Measurements from ENCODE around the gene UMODL1. TPM values are rescaled to one million over a fixed set of nuclear protein-coding genes. Genes with fewer than 3 reads are reported as not detected.

The UMODL1 gene
- total RNA-seq, 1 experiment from 2014 or later = 2.3 TPM

DNA sequence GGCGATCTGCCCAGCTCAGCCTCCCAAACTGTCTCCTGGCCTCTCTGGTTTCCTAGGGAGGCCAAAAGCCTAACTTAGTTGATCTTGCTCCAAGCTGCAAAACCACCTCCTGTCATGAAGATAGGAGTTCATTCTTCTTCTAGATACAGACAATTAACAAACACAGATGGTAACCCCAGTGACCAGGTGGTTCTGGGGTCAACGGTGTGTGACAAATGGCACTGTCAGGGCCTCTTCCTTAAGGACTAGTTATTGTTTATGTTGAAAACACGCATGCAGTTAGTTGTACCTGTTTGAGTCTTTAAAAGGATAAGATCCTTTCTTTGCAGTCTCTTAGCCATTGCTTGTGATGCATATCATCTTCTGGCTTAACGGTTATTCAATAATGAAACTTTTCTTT lies 4.6 kb upstream of the UMODL1 start:
- Histone ChIP-seq H4K20me1 (ENCODE audit: insufficient read depth, low read depth, low read length) (no peaks in the 10 kb centered on the region), H3K27ac (ENCODE audit: low read length) (no peak overlapping the region), H3K9me2 (replicated peaks; ENCODE audit: insufficient read depth, low read length) (no peaks in the 10 kb centered on the region), H3K4me2 (ENCODE audit: low read depth, low read length, poor library complexity, severe bottlenecking) (no peak overlapping the region), H3K4me1 (ENCODE audit: low read length) (peaks cover 55% of the 10 kb centered on the region), H2AFZ (ENCODE audit: low read length) (no peak overlapping the region), H3K9ac (ENCODE audit: low read length) (no peak overlapping the region), H3K4me3 (ENCODE audit: low read length) (no peak overlapping the region), H3K9me3 (ENCODE audit: low read length) (no peaks in the 10 kb centered on the region), H3K79me2 (ENCODE audit: low read length) (no peaks in the 10 kb centered on the region), H3K27me3 (ENCODE audit: low read length) (no peaks in the 10 kb centered on the region), H3K36me3 (ENCODE audit: insufficient read depth, low read length) (no peaks in the 10 kb centered on the region)
- DNase-seq = no peak

DNA sequence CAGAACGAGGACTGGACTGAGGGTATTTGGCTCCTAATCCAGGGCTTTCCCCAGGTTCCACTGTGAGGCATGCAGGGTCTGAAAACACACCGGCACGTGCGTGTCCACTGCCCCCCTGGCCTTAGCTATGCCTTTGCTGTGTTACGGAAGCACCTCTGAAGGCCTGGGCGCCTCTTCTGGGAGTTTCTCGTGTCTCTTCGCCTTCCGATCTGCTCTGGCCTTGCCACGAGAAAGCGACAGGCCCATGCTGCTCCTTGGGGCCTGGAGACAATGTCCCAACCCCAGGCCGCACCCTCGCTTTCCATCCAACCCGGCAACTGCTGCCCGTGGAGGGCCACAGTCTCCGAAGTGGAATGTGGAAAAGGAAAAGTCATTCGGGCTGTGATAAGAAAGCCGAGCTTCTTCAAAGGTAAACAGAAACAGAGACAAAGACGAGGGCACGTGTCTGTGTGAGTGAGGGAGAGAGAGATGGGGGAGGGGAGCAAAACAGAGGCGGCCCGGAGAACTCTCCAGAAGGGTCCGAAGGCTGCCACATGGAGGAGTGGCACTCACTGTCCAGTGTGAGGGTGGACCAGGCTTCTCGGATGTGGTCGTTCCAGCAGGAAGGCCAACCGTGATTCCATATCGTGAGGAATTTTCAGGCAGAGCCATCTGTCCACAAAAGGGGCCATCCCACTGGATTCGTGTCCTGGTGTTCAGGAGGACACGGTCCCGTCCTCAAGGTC lies 3.4 kb upstream of the UMODL1 start:
- Histone ChIP-seq H3K9me3 (ENCODE audit: low read length) (no peaks in the 10 kb centered on the region), H4K20me1 (ENCODE audit: insufficient read depth, low read depth, low read length) (no peaks in the 10 kb centered on the region), H3K9ac (ENCODE audit: low read length) (no peak overlapping the region), H3K36me3 (ENCODE audit: insufficient read depth, low read length) (no peaks in the 10 kb centered on the region), H3K4me1 (ENCODE audit: low read length) (peaks cover 43% of the 10 kb centered on the region), H3K79me2 (ENCODE audit: low read length) (no peaks in the 10 kb centered on the region), H3K4me3 (ENCODE audit: low read length) (no peak overlapping the region), H3K9me2 (replicated peaks; ENCODE audit: insufficient read depth, low read length) (no peaks in the 10 kb centered on the region), H3K27me3 (ENCODE audit: low read length) (no peaks in the 10 kb centered on the region), H3K27ac (ENCODE audit: low read length) (no peak overlapping the region), H2AFZ (ENCODE audit: low read length) (no peak overlapping the region), H3K4me2 (ENCODE audit: low read depth, low read length, poor library complexity, severe bottlenecking) (no peak overlapping the region)
- DNase-seq = no peak

DNA sequence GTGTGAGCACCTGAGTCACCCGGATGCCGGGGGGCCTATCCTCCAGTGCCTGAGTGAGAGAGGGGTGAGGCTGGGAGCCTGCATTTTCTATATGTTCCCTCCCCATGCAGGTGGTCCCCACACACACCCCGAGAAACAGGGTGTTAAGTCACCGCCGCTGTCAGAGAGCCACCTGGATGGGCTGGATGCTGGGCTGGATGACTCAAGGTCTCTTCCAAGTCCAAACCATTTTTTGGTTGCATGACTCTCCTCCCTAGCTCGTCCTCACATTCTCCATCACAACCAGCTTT lies 2.9 kb upstream of the UMODL1 start:
- no peaks in the 10 kb centered on the region for H3K9me3 ChIP-seq (ENCODE audit: low read length)
- no peak overlapping the region for H3K9ac ChIP-seq (ENCODE audit: low read length)
- no peaks in the 10 kb centered on the region for H3K9me2 ChIP-seq (replicated peaks; ENCODE audit: insufficient read depth, low read length)
- H3K36me3 ChIP-seq (ENCODE audit: insufficient read depth, low read length) = no peaks in the 10 kb centered on the region
- no peak overlapping the region for H3K27ac ChIP-seq (ENCODE audit: low read length)
- H3K4me3 ChIP-seq (ENCODE audit: low read length) = no peak overlapping the region
- H3K79me2 ChIP-seq (ENCODE audit: low read length) = no peaks in the 10 kb centered on the region
- peaks cover 39% of the 10 kb centered on the region for H3K4me1 ChIP-seq (ENCODE audit: low read length)
- no peak overlapping the region for H2AFZ ChIP-seq (ENCODE audit: low read length)
- DNase-seq = no peak
- no peak overlapping the region for H3K4me2 ChIP-seq (ENCODE audit: low read depth, low read length, poor library complexity, severe bottlenecking)
- H4K20me1 ChIP-seq (ENCODE audit: insufficient read depth, low read depth, low read length) = no peaks in the 10 kb centered on the region
- no peaks in the 10 kb centered on the region for H3K27me3 ChIP-seq (ENCODE audit: low read length)

DNA sequence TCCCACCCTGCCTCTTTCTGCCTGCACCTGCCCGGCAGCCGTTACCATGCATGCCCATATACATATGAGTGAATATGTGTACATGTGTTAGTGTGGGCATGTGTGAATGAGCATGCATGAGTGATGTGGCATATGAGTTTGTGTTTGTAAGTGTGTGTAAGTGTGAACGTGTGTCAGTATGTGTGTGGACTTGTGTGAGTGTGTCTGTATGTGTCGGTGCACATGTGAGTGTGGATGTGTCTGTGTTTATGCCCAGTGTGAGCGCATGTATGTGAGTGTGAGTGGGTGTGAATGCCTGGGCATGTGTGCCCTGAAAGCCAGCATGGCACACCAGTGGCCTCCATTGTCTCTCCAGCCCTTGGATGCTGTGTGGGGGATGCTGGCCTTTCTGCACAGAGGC lies 2.5 kb upstream of the UMODL1 start:
- no peak overlapping the region for H3K9ac ChIP-seq (ENCODE audit: low read length)
- no peak overlapping the region for H3K27ac ChIP-seq (ENCODE audit: low read length)
- no peak overlapping the region for H2AFZ ChIP-seq (ENCODE audit: low read length)
- no peaks in the 10 kb centered on the region for H3K9me2 ChIP-seq (replicated peaks; ENCODE audit: insufficient read depth, low read length)
- no peak for DNase-seq
- no peaks in the 10 kb centered on the region for H3K36me3 ChIP-seq (ENCODE audit: insufficient read depth, low read length)
- H3K4me1 ChIP-seq (ENCODE audit: low read length) = peaks cover 39% of the 10 kb centered on the region
- H3K79me2 ChIP-seq (ENCODE audit: low read length) = no peaks in the 10 kb centered on the region
- H3K27me3 ChIP-seq (ENCODE audit: low read length) = no peaks in the 10 kb centered on the region
- no peak overlapping the region for H3K4me3 ChIP-seq (ENCODE audit: low read length)
- H4K20me1 ChIP-seq (ENCODE audit: insufficient read depth, low read depth, low read length) = no peaks in the 10 kb centered on the region
- H3K4me2 ChIP-seq (ENCODE audit: low read depth, low read length, poor library complexity, severe bottlenecking) = no peak overlapping the region
- no peaks in the 10 kb centered on the region for H3K9me3 ChIP-seq (ENCODE audit: low read length)

DNA sequence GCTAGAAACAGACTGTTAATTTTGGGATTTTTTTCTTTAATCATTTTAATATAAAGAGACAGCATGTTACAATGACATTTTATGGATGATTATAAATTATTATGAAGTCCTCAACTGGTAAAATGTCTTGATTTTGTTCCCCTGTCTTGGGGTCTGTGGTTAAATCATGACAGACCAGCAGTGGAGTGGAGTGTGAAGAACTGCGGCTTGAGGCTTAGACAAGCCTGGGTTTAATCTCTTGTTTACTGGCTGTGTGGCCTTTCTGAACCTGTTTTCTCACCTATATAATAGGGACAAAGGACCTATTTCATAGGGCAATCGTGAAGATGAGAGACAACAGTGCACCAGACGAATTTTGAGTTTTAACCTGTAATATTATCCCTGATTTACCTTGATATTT lies 1.8 kb upstream of the UMODL1 start:
- H2AFZ ChIP-seq (ENCODE audit: low read length) = no peak overlapping the region
- H3K4me2 ChIP-seq (ENCODE audit: low read depth, low read length, poor library complexity, severe bottlenecking) = no peak overlapping the region
- H3K4me1 ChIP-seq (ENCODE audit: low read length) = peaks cover 38% of the 10 kb centered on the region
- H3K4me3 ChIP-seq (ENCODE audit: low read length) = no peak overlapping the region
- no peaks in the 10 kb centered on the region for H3K79me2 ChIP-seq (ENCODE audit: low read length)
- no peak for DNase-seq
- H3K27me3 ChIP-seq (ENCODE audit: low read length) = no peaks in the 10 kb centered on the region
- H3K9me3 ChIP-seq (ENCODE audit: low read length) = no peaks in the 10 kb centered on the region
- H4K20me1 ChIP-seq (ENCODE audit: insufficient read depth, low read depth, low read length) = no peaks in the 10 kb centered on the region
- H3K27ac ChIP-seq (ENCODE audit: low read length) = no peak overlapping the region
- no peaks in the 10 kb centered on the region for H3K9me2 ChIP-seq (replicated peaks; ENCODE audit: insufficient read depth, low read length)
- H3K36me3 ChIP-seq (ENCODE audit: insufficient read depth, low read length) = no peaks in the 10 kb centered on the region
- no peak overlapping the region for H3K9ac ChIP-seq (ENCODE audit: low read length)

DNA sequence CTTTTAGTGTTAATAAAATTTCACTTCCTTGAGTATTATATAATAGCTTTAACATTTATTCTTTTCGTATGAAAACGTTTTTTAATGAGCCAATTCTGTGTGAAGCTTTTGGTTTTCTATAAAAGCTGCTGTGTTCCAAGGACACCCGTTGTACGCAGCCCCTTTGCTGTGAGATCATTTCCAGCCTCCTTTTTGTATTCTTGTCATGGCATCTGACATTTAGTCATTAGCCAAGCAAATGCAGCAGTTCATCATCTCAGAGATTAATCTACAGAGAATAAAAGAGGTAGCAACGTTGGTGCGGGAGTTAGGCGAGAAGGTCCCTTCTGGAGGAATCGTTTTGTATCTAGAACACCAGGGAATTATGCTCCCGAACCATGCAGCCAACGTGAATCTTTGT lies 1.3 kb upstream of the UMODL1 start:
- Histone ChIP-seq H3K9ac (ENCODE audit: low read length) (no peak overlapping the region), H3K9me2 (replicated peaks; ENCODE audit: insufficient read depth, low read length) (no peaks in the 10 kb centered on the region), H3K4me1 (ENCODE audit: low read length) (peaks cover 33% of the 10 kb centered on the region), H3K27me3 (ENCODE audit: low read length) (no peaks in the 10 kb centered on the region), H3K79me2 (ENCODE audit: low read length) (no peaks in the 10 kb centered on the region), H3K36me3 (ENCODE audit: insufficient read depth, low read length) (no peaks in the 10 kb centered on the region), H3K4me2 (ENCODE audit: low read depth, low read length, poor library complexity, severe bottlenecking) (no peak overlapping the region), H2AFZ (ENCODE audit: low read length) (no peak overlapping the region), H3K9me3 (ENCODE audit: low read length) (no peaks in the 10 kb centered on the region), H3K27ac (ENCODE audit: low read length) (no peak overlapping the region), H3K4me3 (ENCODE audit: low read length) (no peak overlapping the region), H4K20me1 (ENCODE audit: insufficient read depth, low read depth, low read length) (no peaks in the 10 kb centered on the region)
- no peak for DNase-seq

DNA sequence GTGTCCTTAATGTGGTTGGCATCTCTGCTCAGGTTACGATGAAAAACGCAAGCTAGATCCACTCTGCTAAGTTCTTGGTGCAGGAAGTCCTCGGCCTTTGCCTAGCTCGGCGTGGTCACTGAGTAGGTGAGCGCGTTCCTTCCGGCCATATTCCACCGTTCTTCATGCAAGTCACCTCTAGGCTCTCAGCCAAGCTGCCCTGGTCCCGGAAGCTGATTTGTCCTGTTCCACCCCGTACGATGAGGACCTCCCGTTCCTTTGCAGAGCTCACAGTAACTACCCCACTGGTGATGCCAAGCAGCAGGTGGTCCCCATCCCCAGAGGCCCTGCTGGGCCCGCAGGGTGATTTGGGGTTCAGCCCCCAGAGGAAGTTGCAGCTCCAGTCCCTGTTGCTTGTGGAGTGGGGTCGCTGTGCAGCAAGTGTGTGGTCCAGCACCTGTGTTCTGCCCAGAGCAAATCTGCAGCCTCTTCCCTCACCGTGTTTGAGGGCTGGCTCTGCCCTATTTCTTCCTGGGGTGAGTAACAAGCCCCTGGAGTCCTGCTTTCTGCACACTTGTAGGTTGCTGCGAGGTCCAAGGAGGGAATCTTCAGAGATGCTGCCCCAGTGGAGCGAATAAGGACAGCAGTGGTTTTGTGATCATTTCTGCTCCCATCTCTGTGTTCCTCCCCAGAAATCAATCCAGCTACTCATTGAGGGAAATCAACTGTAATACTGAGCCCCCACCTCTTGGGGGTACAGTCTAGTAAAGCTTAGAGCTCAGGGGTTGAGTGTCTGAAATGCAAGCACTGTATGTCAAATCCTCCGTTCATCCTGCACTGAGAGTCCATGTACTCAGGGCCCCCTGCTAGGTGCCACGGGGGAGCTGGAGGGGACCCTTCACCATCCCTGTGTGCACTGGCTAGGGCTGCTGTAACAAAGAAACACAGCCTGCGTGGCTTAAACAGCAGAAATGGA lies 2.3 kb downstream of the UMODL1 start:
- no peak overlapping the region for H3K9ac ChIP-seq (ENCODE audit: low read length)
- H3K79me2 ChIP-seq (ENCODE audit: low read length) = no peaks in the 10 kb centered on the region
- 0 out of 2 replicates have a peak, but pooled peaks cover 3% of the 10 kb centered on the region for H4K20me1 ChIP-seq (ENCODE audit: insufficient read depth, low read depth, low read length)
- DNase-seq = peak; percentile 59
- H3K27ac ChIP-seq (ENCODE audit: low read length) = no peak overlapping the region
- H3K36me3 ChIP-seq (ENCODE audit: insufficient read depth, low read length) = no peaks in the 10 kb centered on the region
- no peaks in the 10 kb centered on the region for H3K27me3 ChIP-seq (ENCODE audit: low read length)
- H2AFZ ChIP-seq (ENCODE audit: low read length) = no peak overlapping the region
- H3K9me2 ChIP-seq (replicated peaks; ENCODE audit: insufficient read depth, low read length) = no peaks in the 10 kb centered on the region
- H3K4me3 ChIP-seq (ENCODE audit: low read length) = no peak overlapping the region
- H3K9me3 ChIP-seq (ENCODE audit: low read length) = no peaks in the 10 kb centered on the region
- peaks cover 23% of the 10 kb centered on the region for H3K4me1 ChIP-seq (ENCODE audit: low read length)
- no peak overlapping the region for H3K4me2 ChIP-seq (ENCODE audit: low read depth, low read length, poor library complexity, severe bottlenecking)

DNA sequence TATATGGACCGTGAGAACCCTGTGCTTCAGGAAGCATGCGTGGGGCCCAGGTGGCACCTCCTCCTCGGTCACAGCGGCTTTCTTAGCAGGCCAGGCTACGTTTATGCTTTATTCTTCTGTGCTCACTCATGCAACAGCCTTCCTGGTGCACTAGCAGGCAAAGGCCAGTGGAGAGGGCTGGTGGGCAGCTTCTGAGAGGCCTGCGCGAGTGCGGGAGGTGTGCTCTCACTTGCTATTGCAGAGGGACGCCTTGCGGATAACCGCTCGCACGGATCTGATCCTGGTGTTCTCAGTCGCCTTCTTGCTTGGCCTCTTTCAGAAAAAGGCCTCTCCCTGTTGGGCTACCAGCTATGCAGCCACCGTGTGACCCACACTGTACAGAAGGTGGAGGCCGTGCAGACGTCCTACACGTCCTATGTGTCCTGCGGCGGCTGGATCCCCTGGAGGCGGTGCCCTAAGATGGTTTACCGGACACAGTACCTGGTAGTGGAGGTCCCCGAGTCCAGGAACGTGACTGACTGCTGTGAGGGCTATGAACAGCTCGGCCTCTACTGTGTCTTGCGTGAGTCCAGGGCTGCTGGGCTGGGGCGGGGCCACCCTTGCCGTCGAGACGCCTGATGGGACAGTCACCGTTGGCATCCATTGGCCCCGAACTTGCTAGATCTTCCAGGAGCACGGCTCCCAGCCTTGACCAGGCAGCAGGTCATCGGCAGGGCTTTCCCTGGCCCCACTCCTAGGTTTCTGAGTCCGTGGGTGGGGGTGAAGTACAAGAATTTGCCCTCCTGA lies 4.8 kb downstream of the UMODL1 start:
- no peak for DNase-seq
- Histone ChIP-seq H4K20me1 (ENCODE audit: insufficient read depth, low read depth, low read length) (0 out of 2 replicates have a peak, but pooled peaks cover 3% of the 10 kb centered on the region), H3K27ac (ENCODE audit: low read length) (no peak overlapping the region), H3K4me3 (ENCODE audit: low read length) (no peak overlapping the region), H3K79me2 (ENCODE audit: low read length) (no peaks in the 10 kb centered on the region), H3K9ac (ENCODE audit: low read length) (no peak overlapping the region), H3K27me3 (ENCODE audit: low read length) (no peaks in the 10 kb centered on the region), H3K4me1 (ENCODE audit: low read length) (peaks cover 21% of the 10 kb centered on the region), H3K36me3 (ENCODE audit: insufficient read depth, low read length) (no peaks in the 10 kb centered on the region), H3K9me3 (ENCODE audit: low read length) (no peaks in the 10 kb centered on the region), H3K9me2 (replicated peaks; ENCODE audit: insufficient read depth, low read length) (no peaks in the 10 kb centered on the region), H2AFZ (ENCODE audit: low read length) (no peak overlapping the region), H3K4me2 (ENCODE audit: low read depth, low read length, poor library complexity, severe bottlenecking) (no peak overlapping the region)
